Esophagus squamous epithelium (tissue), 5 donors: ENCODE measurements around the gene SALL4. TPM values are rescaled to one million over a fixed set of nuclear protein-coding genes. Genes with fewer than 3 reads are reported as not detected.

ENCODE experiments used
- DNase-seq: peaks from one replicate; lab custom pipeline; 2025; lab: John Stamatoyannopoulos, UW
- H3K27ac ChIP-seq, 4 donors: fragments of 200-600 bp; sonication (generic); one replicate each; pipeline ENCODE4 v1.5.1; 2016 to 2019; ENCODE audit warnings: mild to moderate bottlenecking in 1 of 4
- H3K27me3 ChIP-seq, 4 donors: fragments of 200-600 bp; sonication (generic); 1 replicate in 3 of 4; 2 replicates in 1 of 4; pipeline versions ENCODE4 v1.5.1 to v1.6.0; 2017 to 2021; ENCODE audit warnings: antibody characterized with exemption in 1 of 4
- H3K36me3 ChIP-seq, 3 donors: fragments of 200-600 bp; sonication (generic); one replicate each; pipeline ENCODE4 v1.5.1; 2016 to 2019
- H3K4me1 ChIP-seq, 3 donors: fragments of 200-600 bp; sonication (generic); one replicate each; pipeline ENCODE4 v1.5.1; 2017 to 2019
- H3K4me3 ChIP-seq, 4 donors: fragments of 200-600 bp; sonication (generic); 1 replicate in 3 of 4; 2 replicates in 1 of 4; pipeline ENCODE4 v1.5.1; 2016 to 2019; ENCODE audit warnings: mild to moderate bottlenecking in 2 of 4, moderate library complexity in 1 of 4
- H3K9me3 ChIP-seq, 3 donors: fragments of 200-600 bp; sonication (generic); one replicate each; pipeline ENCODE4 v1.5.1; 2016 to 2019
- CTCF ChIP-seq, 6 experiments: fragments of 450-650 bp in 4 of 6; fragments of 200-600 bp in 2 of 6; sonication (generic) in 2 of 6; IDR thresholded peaks; one replicate each; pipeline ENCODE4 v1.5.1; 2016 to 2019; ENCODE audit warnings: antibody characterized with exemption in 6 of 6, mild to moderate bottlenecking in 4 of 6, moderate library complexity in 4 of 6
- POLR2A ChIP-seq, 4 donors: fragments of 450-650 bp; IDR thresholded peaks; one replicate each; pipeline ENCODE4 v1.6.1; 2017; ENCODE audit warnings: antibody characterized with exemption in 4 of 4, mild to moderate bottlenecking in 4 of 4, moderate library complexity in 3 of 4
- WGBS, 2 donors: methylation state at CpG; one replicate each; pipeline ENCODE4 v1.1.5; 2018; 5-methylcytosine and 5-hydroxymethylcytosine counted together
- intact Hi-C: fragments of 100-400 bp; cut with DNase I; formaldehyde crosslinking; loops from one replicate; pipeline ENCODE4 v1.15.0; 2022
- total RNA-seq, 4 donors: library from RNA; depleted of rRNA; stranded (reverse); fragments of >200 nt; gene quantifications; one replicate each; pipeline ENCODE4 v1.1.0, GENCODE V29; 2016
- donor health status: DM: yes; HTN: yes; CAD: no.

SALL4 gene
- total RNA-seq, result under 1 TPM in 3 of 4 donors, not detected in 1; 0.04 to 0.76 (median 0.26) TPM

- 31 to 44% methylated on average over 23 to 33 of the region's 44 CpGs for WGBS, 2 donors
Measured at GRCh38 chr20:51802170-51802751, at the start of gene SALL4. SALL4 (minus strand) TSS chr20:51802521; CDS start chr20:51802408, 113 bp downstream.

GRCh38 chr20:51848346-51848745, 46.0 kb upstream of the SALL4 start:
- intact Hi-C loops, result no loop called here
- no peak overlapping the region for H3K27ac ChIP-seq
- H3K36me3 ChIP-seq, result no peaks in the 10 kb centered on the region
- H3K4me3 ChIP-seq, result no peak overlapping the region
- 49 to 64% methylated on average over 2 of the region's 2 CpGs for WGBS, 2 donors
- no peak for DNase-seq
- H3K4me1 ChIP-seq, result no peaks in the 10 kb centered on the region
- no peaks in the 10 kb centered on the region for H3K9me3 ChIP-seq
- TF ChIP-seq CTCF (IDR thresholded peaks at IDR 0.05) (no peak), POLR2A (IDR thresholded peaks at IDR 0.05) (no peak)
- H3K27me3 ChIP-seq, result no peaks in the 10 kb centered on the region

More at GRCh38 chr20:51802170-51802751, at the start of gene SALL4:
- no peak for TF ChIP-seq POLR2A (IDR thresholded peaks at IDR 0.05)
- no peak for TF ChIP-seq CTCF (IDR thresholded peaks at IDR 0.05)
- Histone ChIP-seq H3K4me1 (peaks cover 11 to 28% (median 17%) of the 10 kb centered on the region in 3 donors), H3K9me3 (no peaks in the 10 kb centered on the region), H3K27me3 (peaks cover 0 to 67% (median 6%) of the 10 kb centered on the region in 4 donors), H3K4me3 (peak within 1 kb of the TSS; percentile 25 to 66 (median 45)), H3K27ac (peak within 1 kb of the TSS in 1 of 4 donors; percentile 13), H3K36me3 (no peaks in the 10 kb centered on the region)
- no peak for DNase-seq
- intact Hi-C loops, result loop anchor here (10.0 kb wide), 1 partner anchor 283 kb away; no protein-coding TSS in a partner anchor

GRCh38 chr20:51840865-51841264, 38.5 kb upstream of the SALL4 start:
- no peak overlapping the region for H3K27ac ChIP-seq
- no peak for DNase-seq
- no peaks in the 10 kb centered on the region for H3K4me1 ChIP-seq
- TF ChIP-seq CTCF (IDR thresholded peaks at IDR 0.05) (no peak), POLR2A (IDR thresholded peaks at IDR 0.05) (no peak)
- intact Hi-C loops, result no loop called here
- H3K36me3 ChIP-seq, result no peaks in the 10 kb centered on the region
- WGBS, 2 donors, result 61 to 73% methylated on average over 5 of the region's 5 CpGs
- no peak overlapping the region for H3K4me3 ChIP-seq
- no peaks in the 10 kb centered on the region for H3K9me3 ChIP-seq
- H3K27me3 ChIP-seq, result peaks cover 0 to 4% (median 0%) of the 10 kb centered on the region in 4 donors

GRCh38 chr20:51837876-51838420, 35.6 kb upstream of the SALL4 start:
- TF ChIP-seq CTCF (IDR thresholded peaks at IDR 0.05), result no peak
- no peak for TF ChIP-seq POLR2A (IDR thresholded peaks at IDR 0.05)
- intact Hi-C loops, result no loop called here
- no peak overlapping the region for H3K4me3 ChIP-seq
- H3K27ac ChIP-seq, result no peak overlapping the region
- H3K36me3 ChIP-seq, result no peaks in the 10 kb centered on the region
- no peaks in the 10 kb centered on the region for H3K9me3 ChIP-seq
- H3K4me1 ChIP-seq, result no peaks in the 10 kb centered on the region
- peaks cover 0 to 4% (median 0%) of the 10 kb centered on the region in 4 donors for H3K27me3 ChIP-seq
- 47 to 54% methylated on average over 8 to 10 of the region's 10 CpGs for WGBS, 2 donors
- no peak for DNase-seq

GRCh38 chr20:51837436-51837835, 35.1 kb upstream of the SALL4 start:
- TF ChIP-seq POLR2A (IDR thresholded peaks at IDR 0.05) (no peak), CTCF (IDR thresholded peaks at IDR 0.05) (no peak)
- no peaks in the 10 kb centered on the region for H3K9me3 ChIP-seq
- no peak overlapping the region for H3K27ac ChIP-seq
- intact Hi-C loops, result no loop called here
- H3K4me1 ChIP-seq, result no peaks in the 10 kb centered on the region
- 57 to 67% methylated on average over 5 to 6 of the region's 6 CpGs for WGBS, 2 donors
- DNase-seq, result no peak
- no peak overlapping the region for H3K4me3 ChIP-seq
- H3K27me3 ChIP-seq, result peaks cover 0 to 4% (median 0%) of the 10 kb centered on the region in 4 donors
- no peaks in the 10 kb centered on the region for H3K36me3 ChIP-seq
